HG03378 (cell line): Measurements from ENCODE around the gene GTF2F2.
"Not testable (repeated sequence)": the region's sequence is repeated elsewhere in the genome, so short reads cannot be mapped to it uniquely, and the experiment has no call there.

Experiments
- ATAC-seq: cut with Tn5 transposase; IDR thresholded peaks from one replicate; pipeline ENCODE4 v1.9.1; 2021; ENCODE audit warnings: mild to moderate bottlenecking, moderate library complexity; ENCODE audit not compliant: unreplicated experiment

The GTF2F2 gene

DNA sequence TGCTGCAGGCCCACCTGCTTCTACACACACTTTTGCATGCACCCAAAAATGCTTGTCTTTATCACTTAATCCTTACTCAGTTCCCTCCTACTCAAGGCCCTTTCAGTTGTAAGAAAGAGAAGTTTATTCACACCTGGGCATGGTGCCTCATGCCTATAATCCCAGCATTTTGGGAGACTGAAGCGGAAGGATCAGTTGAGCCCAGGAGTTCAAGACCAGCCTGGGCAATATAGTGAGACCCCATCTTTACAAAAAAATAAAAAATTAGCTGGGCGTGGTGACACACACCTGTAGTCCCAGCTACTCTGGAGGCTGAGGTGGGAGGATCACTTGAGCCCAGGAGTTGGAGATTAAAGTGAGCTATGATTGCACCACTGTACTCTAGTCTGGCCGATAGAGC lies 178.2 kb downstream of the GTF2F2 start:
- not testable (repeated sequence) for ATAC-seq

- no peak for ATAC-seq
Observed at GRCh38 chr13:45299194-45299593, 178.9 kb downstream of the GTF2F2 start.

- no peak for ATAC-seq
Observed at GRCh38 chr13:45300190-45300985, 180.1 kb downstream of the GTF2F2 start.

DNA sequence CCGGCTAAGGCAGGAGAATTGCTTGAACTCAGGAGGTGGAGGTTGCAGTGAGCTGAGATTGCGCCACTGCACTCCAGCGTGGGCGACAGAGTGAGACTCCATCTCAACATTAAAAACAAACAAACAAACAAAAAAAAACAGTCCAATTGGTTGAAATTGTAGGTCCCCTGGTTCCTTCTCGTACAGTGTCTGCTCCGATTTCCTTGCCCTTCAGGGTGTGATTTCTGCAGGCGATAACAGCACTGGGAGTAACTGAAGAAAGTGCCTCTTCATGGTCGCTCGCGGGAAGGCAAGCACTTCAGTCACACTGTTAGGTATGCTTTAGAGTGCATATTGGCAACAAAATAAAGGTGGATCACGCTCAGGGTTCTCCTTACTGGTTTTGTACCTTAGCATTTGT lies 181.0 kb downstream of the GTF2F2 start:
- no peak for ATAC-seq

- no peak for ATAC-seq
Observed at GRCh38 chr13:45302507-45302906, 182.2 kb downstream of the GTF2F2 start.

DNA sequence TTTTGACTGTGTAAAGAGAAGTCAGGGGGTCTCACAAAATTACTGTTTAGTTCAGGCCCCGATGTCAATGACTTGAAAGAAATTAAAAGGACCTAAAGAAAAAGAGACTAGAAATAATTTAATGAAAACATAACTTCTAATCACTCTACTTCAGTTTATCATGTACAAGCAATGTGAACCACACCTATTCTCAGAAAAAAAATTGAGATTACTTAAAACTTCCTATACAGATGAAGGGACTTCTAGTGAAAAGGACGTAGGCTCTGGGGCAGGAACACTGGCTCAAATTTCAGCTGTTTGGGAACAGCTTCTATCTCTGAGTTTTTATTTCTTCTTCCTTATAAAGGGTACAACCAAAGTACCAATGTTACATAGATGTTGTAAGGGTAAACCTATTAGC lies 182.7 kb downstream of the GTF2F2 start:
- ATAC-seq = no peak

- no peak for ATAC-seq
Observed at GRCh38 chr13:45303866-45304265, 183.6 kb downstream of the GTF2F2 start.

- no peak for ATAC-seq
Observed at GRCh38 chr13:45305079-45305478, 184.8 kb downstream of the GTF2F2 start.

DNA sequence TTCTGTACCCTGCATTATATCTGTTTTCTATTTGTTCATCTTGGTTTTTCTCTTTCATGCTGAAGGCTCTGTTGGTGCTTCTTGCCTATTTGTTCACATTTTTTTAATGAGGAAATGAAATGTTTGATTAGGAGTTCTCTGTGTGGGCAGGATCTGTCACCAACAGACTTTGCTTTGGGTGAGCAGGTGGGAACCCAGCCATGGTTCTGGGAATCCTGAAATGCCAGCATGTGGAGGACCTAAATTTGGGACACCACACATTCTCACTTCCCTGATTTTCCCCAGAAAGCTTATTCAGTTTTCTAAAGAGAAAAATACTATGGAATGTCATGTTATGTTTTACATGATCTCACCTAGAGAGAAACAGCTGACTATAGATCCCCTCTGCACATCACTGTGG lies 186.7 kb downstream of the GTF2F2 start:
- no peak for ATAC-seq

GRCh38 chr13:45310341-45311131 lies 190.2 kb downstream of the GTF2F2 start:
- ATAC-seq = no peak

GRCh38 chr13:45314822-45315221 lies 194.5 kb downstream of the GTF2F2 start:
- no peak for ATAC-seq

DNA sequence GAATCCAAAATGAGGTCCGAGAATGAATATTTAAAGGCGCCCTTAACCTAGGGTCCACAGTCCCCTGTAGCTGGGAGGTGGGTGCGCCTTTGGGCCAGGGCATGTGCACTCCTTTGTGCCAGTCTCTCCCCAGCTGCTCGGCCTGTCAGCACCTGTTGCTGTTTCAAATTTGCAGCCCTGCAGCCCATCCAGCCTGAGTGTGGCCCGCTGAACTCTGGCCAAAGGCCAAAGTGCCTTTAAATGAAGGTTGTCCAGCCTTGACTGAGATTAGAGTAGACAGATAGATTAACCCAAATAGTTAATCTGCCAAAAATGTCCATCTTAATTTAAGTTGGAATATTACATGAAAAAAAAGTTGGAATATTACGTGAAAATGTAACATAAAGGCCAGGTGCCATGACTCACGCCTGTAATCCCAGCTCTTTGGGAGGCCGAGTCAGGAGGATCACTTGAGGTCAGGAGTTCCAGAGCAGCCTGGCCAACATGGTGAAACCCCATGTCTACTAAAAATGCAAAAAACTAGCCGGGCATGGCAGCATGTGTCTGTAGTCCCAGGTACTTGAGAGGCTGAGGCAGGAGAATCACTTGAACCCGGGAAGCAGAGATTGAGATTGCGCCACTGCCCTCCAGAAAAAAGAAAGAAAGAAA lies 195.3 kb downstream of the GTF2F2 start:
- ATAC-seq = no peak

GRCh38 chr13:45316338-45316737 lies 196.0 kb downstream of the GTF2F2 start:
- no peak for ATAC-seq

GRCh38 chr13:45316996-45317395 lies 196.7 kb downstream of the GTF2F2 start:
- ATAC-seq = no peak

- no peak for ATAC-seq
Observed at GRCh38 chr13:45320876-45321629, 200.7 kb downstream of the GTF2F2 start.

GRCh38 chr13:45325806-45326205 lies 205.5 kb downstream of the GTF2F2 start:
- no peak for ATAC-seq

- ATAC-seq = no peak
Observed at GRCh38 chr13:45327253-45327955, 207.1 kb downstream of the GTF2F2 start.

DNA sequence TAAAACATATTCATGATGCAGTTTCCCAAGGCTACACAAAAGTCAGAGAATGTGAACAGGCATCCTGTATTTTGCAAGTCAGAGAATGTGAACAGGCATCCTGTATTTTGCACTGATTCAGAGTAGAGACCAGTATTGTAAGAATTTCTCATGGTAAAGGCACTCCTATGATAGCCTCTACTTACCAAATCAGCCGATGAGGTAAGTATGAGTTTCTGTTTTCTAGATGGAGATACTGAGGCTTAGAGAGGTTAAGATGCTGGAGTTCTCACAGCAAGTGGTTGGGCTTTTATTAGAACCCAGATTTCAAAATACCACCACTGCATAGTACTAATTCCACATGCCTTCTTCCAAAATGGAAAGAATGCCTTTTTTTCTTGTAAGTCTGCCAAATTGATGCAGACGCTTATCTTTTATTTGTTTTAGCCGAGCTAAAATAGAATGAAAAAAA lies 208.4 kb downstream of the GTF2F2 start:
- ATAC-seq = no peak

- ATAC-seq = no peak
Observed at GRCh38 chr13:45331123-45331619, 210.9 kb downstream of the GTF2F2 start.

GRCh38 chr13:45331692-45332035 lies 211.4 kb downstream of the GTF2F2 start:
- ATAC-seq = no peak
